AG04450 (cell line): ENCODE data around the gene DZIP1L. TPM values are rescaled to one million over a fixed set of nuclear protein-coding genes. Genes with fewer than 3 reads are reported as not detected.

ENCODE experiments used
- CTCF ChIA-PET: fragments of 300-600, 350-600 bp; formaldehyde crosslinking; extraction: SDS; loops from one replicate; lab custom pipeline; 2022; ENCODE audit warnings: antibody characterized with exemption, inconsistent platforms; lab: Charles Lee
- POLR2A ChIA-PET: fragments of 350-600 bp; formaldehyde crosslinking; extraction: SDS; loops from one replicate; lab custom pipeline; 2021; ENCODE audit warnings: antibody characterized with exemption, inconsistent platforms; lab: Yijun Ruan, JAX
- DNase-seq: peaks from one replicate; pipeline ENCODE4 v3.0.0-alpha.2; 2011; ENCODE audit warnings: low read depth, low spot score
- H3K27ac ChIP-seq: one replicate; pipeline ENCODE4 v1.5.1; 2012; ENCODE audit warnings: low read depth, low read length, control low read depth
- H3K27me3 ChIP-seq: one replicate; pipeline ENCODE4 v1.6.0; 2012; ENCODE audit warnings: low read length; ENCODE audit not compliant: control insufficient read depth, insufficient read depth
- H3K4me3 ChIP-seq: 2 replicates; pipeline ENCODE4 v1.5.1; 2011; ENCODE audit warnings: mild to moderate bottlenecking, low read depth, low read length, control low read depth
- H3K9me3 ChIP-seq: 2 replicates; pipeline ENCODE4 v1.5.1; 2012; ENCODE audit warnings: low read length; ENCODE audit not compliant: control insufficient read depth, insufficient read depth
- polyA plus RNA-seq: library from polyadenylated mRNA; depleted of rRNA; stranded (reverse); fragments of >200 nt; gene quantifications from 2 replicates; pipeline ENCODE4 v1.2.3, GENCODE V29; 2011; rRNA removed
- TF ChIP-seq, protein P1 (sequence below): IDR thresholded peaks from 2 replicates; pipeline ENCODE4 v1.5.1; 2011; ENCODE audit warnings: low read depth, low read length, control low read depth, inconsistent platforms

The DZIP1L gene
- polyA plus RNA-seq, 1 experiment = 5.7 TPM

DNA sequence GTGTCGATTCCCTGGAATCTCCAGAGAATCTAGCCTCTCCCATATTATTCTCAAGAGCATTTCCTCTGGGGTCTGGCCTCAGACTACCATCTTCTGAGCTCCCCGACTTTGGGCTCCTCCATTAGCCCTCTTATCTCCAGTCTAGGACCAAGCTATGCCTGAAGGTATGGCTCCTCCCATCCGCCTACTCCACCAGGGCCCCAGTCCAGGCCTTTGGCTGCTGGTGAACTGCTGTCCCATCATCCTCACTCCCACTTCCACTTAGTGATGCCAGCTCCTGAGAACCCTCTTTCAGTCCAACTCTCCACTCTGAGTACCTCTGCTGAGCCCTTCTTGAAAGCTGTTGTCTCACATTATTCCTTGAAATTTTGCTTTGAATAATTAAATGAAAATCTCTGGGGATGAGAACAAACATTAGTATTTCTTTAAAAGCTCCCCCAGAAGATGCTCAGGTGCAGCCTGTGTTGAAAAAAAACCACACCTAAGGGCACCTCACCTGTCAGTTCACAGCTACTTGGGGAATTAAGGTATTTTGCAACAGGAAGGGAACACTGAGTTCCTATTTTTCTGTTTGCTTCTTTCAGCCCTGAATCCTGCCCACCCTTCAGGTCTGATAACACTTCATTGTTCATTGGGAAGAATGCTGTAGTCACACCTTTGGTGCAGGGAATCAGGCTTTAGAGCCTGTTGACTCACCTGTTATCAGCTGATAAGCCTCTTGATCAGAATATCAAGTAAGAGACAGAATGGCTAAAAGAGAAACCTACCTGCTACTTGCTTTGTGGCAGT, 95.9 kb downstream of the DZIP1L start:
- Histone ChIP-seq H3K4me3 (no peak overlapping the region), H3K27me3 (no peaks in the 10 kb centered on the region), H3K9me3 (no peaks in the 10 kb centered on the region; the same call in 1 of the 2 replicates), H3K27ac (no peak overlapping the region)
- TF ChIP-seq, protein P1, sequence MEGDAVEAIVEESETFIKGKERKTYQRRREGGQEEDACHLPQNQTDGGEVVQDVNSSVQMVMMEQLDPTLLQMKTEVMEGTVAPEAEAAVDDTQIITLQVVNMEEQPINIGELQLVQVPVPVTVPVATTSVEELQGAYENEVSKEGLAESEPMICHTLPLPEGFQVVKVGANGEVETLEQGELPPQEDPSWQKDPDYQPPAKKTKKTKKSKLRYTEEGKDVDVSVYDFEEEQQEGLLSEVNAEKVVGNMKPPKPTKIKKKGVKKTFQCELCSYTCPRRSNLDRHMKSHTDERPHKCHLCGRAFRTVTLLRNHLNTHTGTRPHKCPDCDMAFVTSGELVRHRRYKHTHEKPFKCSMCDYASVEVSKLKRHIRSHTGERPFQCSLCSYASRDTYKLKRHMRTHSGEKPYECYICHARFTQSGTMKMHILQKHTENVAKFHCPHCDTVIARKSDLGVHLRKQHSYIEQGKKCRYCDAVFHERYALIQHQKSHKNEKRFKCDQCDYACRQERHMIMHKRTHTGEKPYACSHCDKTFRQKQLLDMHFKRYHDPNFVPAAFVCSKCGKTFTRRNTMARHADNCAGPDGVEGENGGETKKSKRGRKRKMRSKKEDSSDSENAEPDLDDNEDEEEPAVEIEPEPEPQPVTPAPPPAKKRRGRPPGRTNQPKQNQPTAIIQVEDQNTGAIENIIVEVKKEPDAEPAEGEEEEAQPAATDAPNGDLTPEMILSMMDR = no peak
- POLR2A ChIA-PET = no interaction called here
- no peak for DNase-seq
- CTCF ChIA-PET = interaction anchor here (0.6 kb wide), 1 partner anchor 1208 kb away, joined by 3 read pairs; no protein-coding TSS in a partner anchor

DNA sequence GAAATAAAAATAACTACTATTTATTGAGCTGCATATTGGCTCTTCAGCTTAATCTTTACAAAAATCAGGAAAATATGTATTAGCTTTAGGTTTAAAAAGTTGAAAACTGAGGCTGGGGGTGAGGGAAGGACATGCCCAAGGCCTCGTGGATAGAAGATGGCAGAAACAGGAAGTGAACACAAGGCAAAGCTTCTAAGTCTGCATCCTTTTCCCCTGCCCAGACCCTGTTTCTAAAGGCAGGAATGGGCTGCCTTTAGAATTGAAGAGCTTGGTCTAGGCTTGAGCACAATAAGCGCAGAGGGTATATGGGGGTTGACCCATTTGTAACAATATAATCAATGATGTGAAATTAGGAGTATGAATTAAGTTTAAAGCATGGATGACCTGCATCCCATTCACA, 99.3 kb downstream of the DZIP1L start:
- ChIA-PET POLR2A (interaction anchor here (0.5 kb wide), 1 partner anchor 348 kb away, joined by 4 read pairs; no protein-coding TSS in a partner anchor), CTCF (interaction anchor here (1.2 to 1.5 kb wide), 2 partner anchors 45 to 69 kb away, joined by 5 to 6 read pairs; no protein-coding TSS in a partner anchor)
- H3K9me3 ChIP-seq = no peaks in the 10 kb centered on the region; the same call in 1 of the 2 replicates

DNA sequence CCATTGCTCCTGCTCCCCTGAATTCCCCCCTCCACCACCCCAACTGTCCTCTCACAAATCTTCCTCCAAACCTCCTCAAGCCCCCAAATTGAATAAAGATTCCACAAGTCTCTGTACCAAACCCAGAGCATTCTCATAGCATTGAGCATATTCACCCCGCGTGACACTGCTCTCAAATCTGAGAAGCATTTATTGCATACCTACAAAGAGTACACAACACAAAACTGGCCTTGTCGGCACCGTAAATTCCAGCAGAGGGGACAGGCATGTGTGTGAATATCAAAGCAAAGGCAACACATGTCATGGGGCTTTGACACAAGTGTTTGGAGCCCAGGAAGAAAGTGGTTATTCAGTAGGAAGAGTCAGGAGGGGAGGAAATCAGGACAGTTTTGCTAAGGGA, 102.9 kb downstream of the DZIP1L start:
- CTCF ChIA-PET = no interaction called here

More for the DNA sequence above, 99.3 kb downstream of the DZIP1L start:
- DNase-seq = no peak
- TF ChIP-seq, protein P1 = no peak
- H3K27me3 ChIP-seq = no peaks in the 10 kb centered on the region
- H3K4me3 ChIP-seq = no peak overlapping the region
- H3K27ac ChIP-seq = no peak overlapping the region

More for the DNA sequence above, 102.9 kb downstream of the DZIP1L start:
- TF ChIP-seq, protein P1 = no peak
- Histone ChIP-seq H3K4me3 (no peak overlapping the region), H3K27ac (no peak overlapping the region), H3K27me3 (no peaks in the 10 kb centered on the region), H3K9me3 (peaks cover 3% of the 10 kb centered on the region; the same call in 1 of the 2 replicates)
- DNase-seq = no peak
- POLR2A ChIA-PET = no interaction called here

Other genes with a start within 250 kb of the DZIP1L start
- gene CLDN18, start 105.4 kb downstream of the DZIP1L start, polyA plus RNA-seq = not detected in 2 replicates
- gene A4GNT, start 16.8 kb upstream of the DZIP1L start, polyA plus RNA-seq = not detected in 2 replicates
- gene DBR1, start 59.3 kb upstream of the DZIP1L start, polyA plus RNA-seq = 10.5 and 12.8 TPM in 2 replicates
- 48.2 and 61.2 TPM in 2 replicates for gene ARMC8, start 71.7 kb upstream of the DZIP1L start, polyA plus RNA-seq
- gene NME9, start 214.2 kb upstream of the DZIP1L start, polyA plus RNA-seq = 0.19 TPM in 1 of 2 replicates, not detected in the other
- gene MRAS, start 233.0 kb upstream of the DZIP1L start, polyA plus RNA-seq = 58.3 and 59.1 TPM in 2 replicates